ENCODE measurements around the gene FRMD1.

Gene FRMD1

GRCh38 chr6:168110437-168110836 lies 31.4 kb upstream of the FRMD1 start:
- no peak for DNase-seq

- DNase-seq, result peak; percentile 71
Observed at GRCh38 chr6:168109171-168109570, 30.2 kb upstream of the FRMD1 start.

GRCh38 chr6:168107191-168107983 lies 28.4 kb upstream of the FRMD1 start:
- no peak for DNase-seq

GRCh38 chr6:168106633-168107005 lies 27.6 kb upstream of the FRMD1 start:
- DNase-seq, result no peak

GRCh38 chr6:168105813-168106632 lies 27.0 kb upstream of the FRMD1 start:
- DNase-seq, result peak; percentile 5

GRCh38 chr6:168104636-168105035 lies 25.6 kb upstream of the FRMD1 start:
- no peak for DNase-seq

- DNase-seq, result no peak
Observed at GRCh38 chr6:168103050-168103830, 24.2 kb upstream of the FRMD1 start.

- DNase-seq, result peak; percentile 86
Observed at GRCh38 chr6:168102315-168102985, 23.4 kb upstream of the FRMD1 start.

- no peak for DNase-seq
Observed at GRCh38 chr6:168101590-168102314, 22.7 kb upstream of the FRMD1 start.

- DNase-seq, result no peak
Observed at GRCh38 chr6:168100803-168101589, 22.0 kb upstream of the FRMD1 start.

GRCh38 chr6:168100011-168100802 lies 21.2 kb upstream of the FRMD1 start:
- no peak for DNase-seq

- no peak for DNase-seq
Observed at GRCh38 chr6:168099201-168100010, 20.4 kb upstream of the FRMD1 start.

- no peak for DNase-seq
Observed at GRCh38 chr6:168098431-168098861, 19.4 kb upstream of the FRMD1 start.

GRCh38 chr6:168097621-168098430 lies 18.8 kb upstream of the FRMD1 start:
- no peak for DNase-seq

- DNase-seq, result no peak
Observed at GRCh38 chr6:168097221-168097620, 18.2 kb upstream of the FRMD1 start.

GRCh38 chr6:168096271-168096764 lies 17.3 kb upstream of the FRMD1 start:
- DNase-seq, result no peak

- no peak for DNase-seq
Observed at GRCh38 chr6:168095716-168096250, 16.8 kb upstream of the FRMD1 start.

- no peak for DNase-seq
Observed at GRCh38 chr6:168095171-168095691, 16.2 kb upstream of the FRMD1 start.
